GM12878 (cell line): ENCODE measurements around the gene IL22. TPM values are rescaled to one million over a fixed set of nuclear protein-coding genes. Genes with fewer than 3 reads are reported as not detected.

ENCODE experiments used
- BACH1 ChIP-seq: fragments of 450-650 bp; IDR thresholded peaks from 2 replicates; pipeline ENCODE4 v1.6.1; 2017; ENCODE audit warnings: mild to moderate bottlenecking, borderline replicate concordance
- BCL11A ChIP-seq: IDR thresholded peaks from 2 replicates; pipeline ENCODE4 v1.6.1; 2011; ENCODE audit warnings: low read depth, low read length
- BHLHE40 ChIP-seq, 2 experiments: fragments of 450-650 bp in 1 of 2; IDR thresholded peaks; 2 replicates each; pipeline ENCODE4 v1.6.1; 2011 to 2017; ENCODE audit warnings: low read depth in 2 of 2, borderline replicate concordance in 1 of 2, improper control_type of control experiment in 1 of 2, low read length in 1 of 2, mild to moderate bottlenecking in 1 of 2
- CBFB ChIP-seq: IDR thresholded peaks from 2 replicates; pipeline ENCODE4 v1.6.1; 2016; ENCODE audit warnings: antibody characterized with exemption, low read depth
- CBX5 ChIP-seq: sonication (generic); IDR thresholded peaks from 2 replicates; pipeline ENCODE4 v1.6.1; 2016; ENCODE audit warnings: low read depth, moderate library complexity, mild to moderate bottlenecking, inconsistent platforms
- IKZF2 ChIP-seq, 2 experiments: fragments of 450-650 bp; IDR thresholded peaks; 2 replicates each; pipeline ENCODE4 v1.6.1; 2017; ENCODE audit warnings: mild to moderate bottlenecking in 2 of 2, moderate library complexity in 2 of 2
- JUNB ChIP-seq: IDR thresholded peaks from 2 replicates; pipeline ENCODE4 v1.6.1; 2016; ENCODE audit warnings: antibody characterized with exemption, mild to moderate bottlenecking
- NFIC ChIP-seq: IDR thresholded peaks from 2 replicates; pipeline ENCODE4 v1.6.1; 2012; ENCODE audit warnings: low read depth, mild to moderate bottlenecking, inconsistent platforms, low read length, moderate library complexity
- NR2C1 ChIP-seq: fragments of 450-650 bp; IDR thresholded peaks from 2 replicates; pipeline ENCODE4 v1.6.1; 2017; ENCODE audit warnings: antibody characterized with exemption, mild to moderate bottlenecking, moderate library complexity
- PAX5 ChIP-seq: IDR thresholded peaks from 2 replicates; pipeline ENCODE4 v1.6.1; 2011; ENCODE audit warnings: low read depth, low read length, borderline replicate concordance
- SP1 ChIP-seq: IDR thresholded peaks from one replicate; pipeline ENCODE4 v1.6.1; 2011; ENCODE audit warnings: low read depth, low read length
- SREBF2 ChIP-seq: IDR thresholded peaks from 2 replicates; pipeline ENCODE4 v1.6.1; 2012; ENCODE audit warnings: mild to moderate bottlenecking, low read length
- STAT1 ChIP-seq: fragments of 450-650 bp; conservative IDR thresholded peaks from 2 replicates; pipeline ENCODE4 v1.6.1; 2014; ENCODE audit warnings: antibody characterized with exemption, mild to moderate bottlenecking
- SUPT20H ChIP-seq: IDR thresholded peaks from 2 replicates; pipeline ENCODE4 v1.6.1; 2011; ENCODE audit warnings: low read depth, mild to moderate bottlenecking, low read length, moderate library complexity, borderline replicate concordance; ENCODE audit not compliant: control insufficient read depth
- TCF7 ChIP-seq: IDR thresholded peaks from 2 replicates; pipeline ENCODE4 v1.6.1; 2014; ENCODE audit warnings: antibody characterized with exemption, borderline replicate concordance
- YBX1 ChIP-seq: fragments of 450-650 bp; IDR thresholded peaks from 2 replicates; pipeline ENCODE4 v1.6.1; 2016; ENCODE audit warnings: antibody characterized with exemption
- polyA plus RNA-seq, 11 experiments: library from polyadenylated mRNA; depleted of rRNA in 4 of 11; unstranded in 6 of 11; stranded (reverse) in 5 of 11; fragments of >200 nt; fragmentation: Nextera tagmentation in 4 of 11; fragmentation: Illumina TruSeq in 1 of 11; extraction: Ambion mirVana in 4 of 11; extraction: Trizol in 1 of 11; gene quantifications; 1 replicate in 1 of 11; 2 replicates in 10 of 11; pipeline versions ENCODE4 v1.2.1 to v1.2.3, GENCODE V29; 2011 to 2016; ENCODE audit warnings: inconsistent platforms in 2 of 11, missing spikeins in 2 of 11, low read depth in 1 of 11
- total RNA-seq, 4 experiments: library from RNA; depleted of rRNA in 3 of 4; stranded (reverse); fragments of >200 nt in 3 of 4; fragmentation: Illumina TruSeq in 1 of 4; extraction: Trizol in 1 of 4; gene quantifications; 2 replicates each; pipeline versions ENCODE4 v1.2.1 to v1.2.3, GENCODE V29; 2013 to 2021
- TF ChIP-seq, protein P1 (sequence below): IDR thresholded peaks from 2 replicates; pipeline ENCODE4 v1.6.1; 2011; ENCODE audit warnings: low read depth, low read length, improper control_type of control experiment, borderline replicate concordance
- TF ChIP-seq, protein P2 (sequence below): IDR thresholded peaks from 2 replicates; pipeline ENCODE4 v1.6.1; 2012; ENCODE audit warnings: low read length, inconsistent platforms
- TF ChIP-seq, protein P3 (sequence below): fragments of 450-650 bp; IDR thresholded peaks from 2 replicates; pipeline ENCODE4 v1.6.1; 2017; ENCODE audit warnings: mild to moderate bottlenecking
- TF ChIP-seq, protein P4 (sequence below): IDR thresholded peaks from 2 replicates; pipeline ENCODE4 v1.6.1; 2012; ENCODE audit warnings: low read depth, low read length, improper control_type of control experiment
- TF ChIP-seq, protein P5 (sequence below): fragments of 450-650 bp; formaldehyde crosslinking; IDR thresholded peaks from 2 replicates; pipeline ENCODE4 v1.4.0; 2022; ENCODE audit warnings: mild to moderate bottlenecking, moderate library complexity

Gene IL22
- total and polyA plus RNA-seq, 10 of the 15 experiments (the other 5 are each of a cell fraction or from before 2014, with no cell fraction given) = not detected

DNA sequence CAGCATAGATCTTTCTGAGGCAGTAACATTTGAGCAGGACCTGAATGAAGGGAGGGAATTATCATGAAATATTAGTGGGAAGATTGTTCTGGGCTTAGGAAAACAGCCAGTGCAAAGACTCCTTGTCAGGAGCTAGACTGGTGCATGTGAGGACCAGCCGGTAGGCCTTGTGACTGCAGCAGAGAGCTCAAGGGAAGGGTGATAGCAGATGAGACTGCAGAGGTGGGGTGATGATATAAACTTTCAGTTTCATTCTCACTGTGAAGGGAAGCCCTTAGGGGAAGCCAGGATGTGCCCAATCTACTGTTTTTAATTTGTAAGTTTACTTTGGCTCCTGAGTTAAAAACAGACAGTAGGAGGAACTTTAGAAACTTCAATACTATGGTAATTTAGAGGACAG is 12.4 kb downstream of the IL22 start (continued):
- no peak for TF ChIP-seq SREBF2
- TF ChIP-seq CBFB = no peak
- TF ChIP-seq, protein P1, sequence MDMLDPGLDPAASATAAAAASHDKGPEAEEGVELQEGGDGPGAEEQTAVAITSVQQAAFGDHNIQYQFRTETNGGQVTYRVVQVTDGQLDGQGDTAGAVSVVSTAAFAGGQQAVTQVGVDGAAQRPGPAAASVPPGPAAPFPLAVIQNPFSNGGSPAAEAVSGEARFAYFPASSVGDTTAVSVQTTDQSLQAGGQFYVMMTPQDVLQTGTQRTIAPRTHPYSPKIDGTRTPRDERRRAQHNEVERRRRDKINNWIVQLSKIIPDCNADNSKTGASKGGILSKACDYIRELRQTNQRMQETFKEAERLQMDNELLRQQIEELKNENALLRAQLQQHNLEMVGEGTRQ = no peak; the same call in 1 of the 2 replicates
- peak; percentile 45 to 65; a peak in 2 of 4 replicates for TF ChIP-seq IKZF2 (IDR thresholded peaks at IDR 0.05)
- 0 out of 2 replicates have a peak, but pooled peaks have one; percentile 57 for TF ChIP-seq BCL11A
- TF ChIP-seq BHLHE40 (IDR thresholded peaks at IDR 0.05; ENCODE audit: borderline replicate concordance in 1 of 2, low read depth in 2 of 2, low read length in 1 of 2) = peak; percentile 58 to 64; a peak in 2 of 4 replicates
- TF ChIP-seq, protein P2, sequence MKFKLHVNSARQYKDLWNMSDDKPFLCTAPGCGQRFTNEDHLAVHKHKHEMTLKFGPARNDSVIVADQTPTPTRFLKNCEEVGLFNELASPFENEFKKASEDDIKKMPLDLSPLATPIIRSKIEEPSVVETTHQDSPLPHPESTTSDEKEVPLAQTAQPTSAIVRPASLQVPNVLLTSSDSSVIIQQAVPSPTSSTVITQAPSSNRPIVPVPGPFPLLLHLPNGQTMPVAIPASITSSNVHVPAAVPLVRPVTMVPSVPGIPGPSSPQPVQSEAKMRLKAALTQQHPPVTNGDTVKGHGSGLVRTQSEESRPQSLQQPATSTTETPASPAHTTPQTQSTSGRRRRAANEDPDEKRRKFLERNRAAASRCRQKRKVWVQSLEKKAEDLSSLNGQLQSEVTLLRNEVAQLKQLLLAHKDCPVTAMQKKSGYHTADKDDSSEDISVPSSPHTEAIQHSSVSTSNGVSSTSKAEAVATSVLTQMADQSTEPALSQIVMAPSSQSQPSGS = 0 out of 2 replicates have a peak, but pooled peaks have one; percentile 58
- TF ChIP-seq NR2C1 = no peak
- TF ChIP-seq YBX1 = no peak
- TF ChIP-seq PAX5 = no peak
- peak; percentile 72; the same call in 1 of the 2 replicates for TF ChIP-seq NFIC
- TF ChIP-seq, protein P3, sequence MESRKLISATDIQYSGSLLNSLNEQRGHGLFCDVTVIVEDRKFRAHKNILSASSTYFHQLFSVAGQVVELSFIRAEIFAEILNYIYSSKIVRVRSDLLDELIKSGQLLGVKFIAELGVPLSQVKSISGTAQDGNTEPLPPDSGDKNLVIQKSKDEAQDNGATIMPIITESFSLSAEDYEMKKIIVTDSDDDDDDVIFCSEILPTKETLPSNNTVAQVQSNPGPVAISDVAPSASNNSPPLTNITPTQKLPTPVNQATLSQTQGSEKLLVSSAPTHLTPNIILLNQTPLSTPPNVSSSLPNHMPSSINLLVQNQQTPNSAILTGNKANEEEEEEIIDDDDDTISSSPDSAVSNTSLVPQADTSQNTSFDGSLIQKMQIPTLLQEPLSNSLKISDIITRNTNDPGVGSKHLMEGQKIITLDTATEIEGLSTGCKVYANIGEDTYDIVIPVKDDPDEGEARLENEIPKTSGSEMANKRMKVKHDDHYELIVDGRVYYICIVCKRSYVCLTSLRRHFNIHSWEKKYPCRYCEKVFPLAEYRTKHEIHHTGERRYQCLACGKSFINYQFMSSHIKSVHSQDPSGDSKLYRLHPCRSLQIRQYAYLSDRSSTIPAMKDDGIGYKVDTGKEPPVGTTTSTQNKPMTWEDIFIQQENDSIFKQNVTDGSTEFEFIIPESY = no peak
- TF ChIP-seq SP1 = no peak
- no peak for TF ChIP-seq CBX5
- TF ChIP-seq, protein P4, sequence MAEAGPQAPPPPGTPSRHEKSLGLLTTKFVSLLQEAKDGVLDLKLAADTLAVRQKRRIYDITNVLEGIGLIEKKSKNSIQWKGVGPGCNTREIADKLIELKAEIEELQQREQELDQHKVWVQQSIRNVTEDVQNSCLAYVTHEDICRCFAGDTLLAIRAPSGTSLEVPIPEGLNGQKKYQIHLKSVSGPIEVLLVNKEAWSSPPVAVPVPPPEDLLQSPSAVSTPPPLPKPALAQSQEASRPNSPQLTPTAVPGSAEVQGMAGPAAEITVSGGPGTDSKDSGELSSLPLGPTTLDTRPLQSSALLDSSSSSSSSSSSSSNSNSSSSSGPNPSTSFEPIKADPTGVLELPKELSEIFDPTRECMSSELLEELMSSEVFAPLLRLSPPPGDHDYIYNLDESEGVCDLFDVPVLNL = no peak
- no peak for TF ChIP-seq SUPT20H
- TF ChIP-seq STAT1 = no peak
- TF ChIP-seq, protein P5, sequence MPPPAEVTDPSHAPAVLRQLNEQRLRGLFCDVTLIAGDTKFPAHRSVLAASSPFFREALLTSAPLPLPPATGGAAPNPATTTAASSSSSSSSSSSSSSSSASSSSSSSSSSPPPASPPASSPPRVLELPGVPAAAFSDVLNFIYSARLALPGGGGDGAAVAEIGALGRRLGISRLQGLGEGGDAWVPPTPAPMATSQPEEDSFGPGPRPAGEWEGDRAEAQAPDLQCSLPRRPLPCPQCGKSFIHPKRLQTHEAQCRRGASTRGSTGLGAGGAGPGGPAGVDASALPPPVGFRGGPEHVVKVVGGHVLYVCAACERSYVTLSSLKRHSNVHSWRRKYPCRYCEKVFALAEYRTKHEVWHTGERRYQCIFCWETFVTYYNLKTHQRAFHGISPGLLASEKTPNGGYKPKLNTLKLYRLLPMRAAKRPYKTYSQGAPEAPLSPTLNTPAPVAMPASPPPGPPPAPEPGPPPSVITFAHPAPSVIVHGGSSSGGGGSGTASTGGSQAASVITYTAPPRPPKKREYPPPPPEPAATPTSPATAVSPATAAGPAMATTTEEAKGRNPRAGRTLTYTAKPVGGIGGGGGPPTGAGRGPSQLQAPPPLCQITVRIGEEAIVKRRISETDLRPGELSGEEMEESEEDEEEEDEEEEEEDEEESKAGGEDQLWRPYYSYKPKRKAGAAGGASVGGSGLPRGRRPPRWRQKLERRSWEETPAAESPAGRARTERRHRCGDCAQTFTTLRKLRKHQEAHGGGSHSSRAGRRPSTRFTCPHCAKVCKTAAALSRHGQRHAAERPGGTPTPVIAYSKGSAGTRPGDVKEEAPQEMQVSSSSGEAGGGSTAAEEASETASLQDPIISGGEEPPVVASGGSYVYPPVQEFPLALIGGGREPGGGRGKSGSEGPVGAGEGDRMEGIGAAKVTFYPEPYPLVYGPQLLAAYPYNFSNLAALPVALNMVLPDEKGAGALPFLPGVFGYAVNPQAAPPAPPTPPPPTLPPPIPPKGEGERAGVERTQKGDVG = no peak
- no peak for TF ChIP-seq BACH1
- TF ChIP-seq TCF7 = no peak
- TF ChIP-seq JUNB = peak; percentile 90
